Neuron (in vitro differentiated cells): ENCODE data around the gene EMC7.
"Not testable (repeated sequence)": the region's sequence is repeated elsewhere in the genome, so short reads cannot be mapped to it uniquely, and the experiment has no call there.

Source experiments
- H2AFZ ChIP-seq: one replicate; pipeline ENCODE4 v1.6.1; 2013; ENCODE audit warnings: low read depth, mild to moderate bottlenecking, inconsistent platforms, low read length, moderate library complexity
- H3K27me3 ChIP-seq: one replicate; pipeline ENCODE4 v1.6.1; 2013; ENCODE audit warnings: low read length; ENCODE audit not compliant: insufficient read depth
- H3K36me3 ChIP-seq: one replicate; pipeline ENCODE4 v1.6.1; 2013; ENCODE audit warnings: low read length; ENCODE audit not compliant: insufficient read depth
- H3K4me1 ChIP-seq: one replicate; pipeline ENCODE4 v1.6.1; 2013; ENCODE audit warnings: low read length; ENCODE audit not compliant: insufficient read depth
- H3K4me3 ChIP-seq: 2 replicates; pipeline ENCODE4 v1.5.1; 2013; ENCODE audit warnings: mild to moderate bottlenecking, low read length, moderate library complexity
- H3K9me3 ChIP-seq: one replicate; pipeline ENCODE4 v1.6.1; 2013; ENCODE audit warnings: low read length

The EMC7 gene

GRCh38 chr15:34070003-34070402, 31.7 kb downstream of the EMC7 start:
- no peak overlapping the region for H2AFZ ChIP-seq
- no peaks in the 10 kb centered on the region for H3K36me3 ChIP-seq
- no peaks in the 10 kb centered on the region for H3K9me3 ChIP-seq
- no peaks in the 10 kb centered on the region for H3K27me3 ChIP-seq
- H3K4me3 ChIP-seq: no peak overlapping the region
- no peaks in the 10 kb centered on the region for H3K4me1 ChIP-seq

- no peaks in the 10 kb centered on the region for H3K27me3 ChIP-seq
- H2AFZ ChIP-seq: no peak overlapping the region
- no peaks in the 10 kb centered on the region for H3K4me1 ChIP-seq
- H3K36me3 ChIP-seq: no peaks in the 10 kb centered on the region
- no peak overlapping the region for H3K4me3 ChIP-seq
- no peaks in the 10 kb centered on the region for H3K9me3 ChIP-seq
Measured at GRCh38 chr15:34065941-34066340, 35.7 kb downstream of the EMC7 start.

GRCh38 chr15:34065261-34065660, 36.4 kb downstream of the EMC7 start:
- H2AFZ ChIP-seq: no peak overlapping the region

GRCh38 chr15:34064438-34064837, 37.2 kb downstream of the EMC7 start:
- H3K4me1 ChIP-seq: no peaks in the 10 kb centered on the region
- no peaks in the 10 kb centered on the region for H3K9me3 ChIP-seq
- H3K36me3 ChIP-seq: no peaks in the 10 kb centered on the region
- H3K4me3 ChIP-seq: no peak overlapping the region
- no peaks in the 10 kb centered on the region for H3K27me3 ChIP-seq
- no peak overlapping the region for H2AFZ ChIP-seq

More at GRCh38 chr15:34065261-34065660, 36.4 kb downstream of the EMC7 start:
- Histone ChIP-seq H3K27me3 (no peaks in the 10 kb centered on the region), H3K4me1 (no peaks in the 10 kb centered on the region), H3K9me3 (no peaks in the 10 kb centered on the region), H3K36me3 (no peaks in the 10 kb centered on the region), H3K4me3 (no peak overlapping the region)

GRCh38 chr15:34059946-34060345, 41.7 kb downstream of the EMC7 start:
- no peak overlapping the region for H3K4me3 ChIP-seq

GRCh38 chr15:34059476-34059875, 42.2 kb downstream of the EMC7 start:
- peaks cover 2% of the 10 kb centered on the region for H3K27me3 ChIP-seq
- H3K4me3 ChIP-seq: no peak overlapping the region
- no peak overlapping the region for H2AFZ ChIP-seq
- no peaks in the 10 kb centered on the region for H3K36me3 ChIP-seq
- H3K9me3 ChIP-seq: no peaks in the 10 kb centered on the region
- no peaks in the 10 kb centered on the region for H3K4me1 ChIP-seq

More at GRCh38 chr15:34059946-34060345, 41.7 kb downstream of the EMC7 start:
- Histone ChIP-seq H3K4me1 (no peaks in the 10 kb centered on the region), H3K27me3 (peaks cover 2% of the 10 kb centered on the region), H3K36me3 (no peaks in the 10 kb centered on the region), H3K9me3 (no peaks in the 10 kb centered on the region), H2AFZ (no peak overlapping the region)

GRCh38 chr15:34056911-34057310, 44.8 kb downstream of the EMC7 start:
- H3K36me3 ChIP-seq: no peaks in the 10 kb centered on the region
- H2AFZ ChIP-seq: no peak overlapping the region
- H3K4me3 ChIP-seq: no peak overlapping the region
- no peaks in the 10 kb centered on the region for H3K9me3 ChIP-seq
- H3K27me3 ChIP-seq: peaks cover 2% of the 10 kb centered on the region
- no peaks in the 10 kb centered on the region for H3K4me1 ChIP-seq

GRCh38 chr15:34055868-34056595, 45.6 kb downstream of the EMC7 start:
- no peak overlapping the region for H3K4me3 ChIP-seq
- no peaks in the 10 kb centered on the region for H3K36me3 ChIP-seq
- H3K4me1 ChIP-seq: no peaks in the 10 kb centered on the region
- no peaks in the 10 kb centered on the region for H3K9me3 ChIP-seq
- H3K27me3 ChIP-seq: peaks cover 2% of the 10 kb centered on the region
- no peak overlapping the region for H2AFZ ChIP-seq

GRCh38 chr15:34054081-34054707, 47.5 kb downstream of the EMC7 start:
- Histone ChIP-seq H3K4me1 (no peaks in the 10 kb centered on the region), H2AFZ (no peak overlapping the region), H3K27me3 (peaks cover 2% of the 10 kb centered on the region), H3K9me3 (peaks cover 2% of the 10 kb centered on the region), H3K4me3 (no peak overlapping the region), H3K36me3 (no peaks in the 10 kb centered on the region)

- not testable (repeated sequence) for H3K9me3 ChIP-seq, H3K4me3 ChIP-seq, H2AFZ ChIP-seq, H3K36me3 ChIP-seq, H3K27me3 ChIP-seq, H3K4me1 ChIP-seq
Measured at GRCh38 chr15:34050385-34050784, 51.3 kb downstream of the EMC7 start.

GRCh38 chr15:34049112-34049511, 52.5 kb downstream of the EMC7 start:
- Histone ChIP-seq H2AFZ (no peak overlapping the region), H3K4me1 (no peaks in the 10 kb centered on the region), H3K9me3 (peaks cover 3% of the 10 kb centered on the region), H3K27me3 (no peaks in the 10 kb centered on the region), H3K36me3 (no peaks in the 10 kb centered on the region), H3K4me3 (no peak overlapping the region)

- Histone ChIP-seq H3K9me3 (peaks cover 3% of the 10 kb centered on the region), H3K36me3 (no peaks in the 10 kb centered on the region), H3K4me3 (no peak overlapping the region), H3K4me1 (no peaks in the 10 kb centered on the region), H2AFZ (no peak overlapping the region), H3K27me3 (no peaks in the 10 kb centered on the region)
Measured at GRCh38 chr15:34047893-34048775, 53.5 kb downstream of the EMC7 start.
